ENCODE measurements around the gene CRYBA1.
"Not testable (repeated sequence)": the region's sequence is repeated elsewhere in the genome, so short reads cannot be mapped to it uniquely, and the experiment has no call there.

CRYBA1 gene

GRCh38 chr17:29238133-29238850 lies 8.4 kb upstream of the CRYBA1 start:
- no peak for DNase-seq (ENCODE audit: low spot score)

- no peak for DNase-seq (ENCODE audit: low spot score)
These were observed 6.2 kb upstream of the CRYBA1 start for GRCh38 chr17:29240477-29240876.

- DNase-seq (ENCODE audit: low spot score): no peak
These were observed 5.4 kb upstream of the CRYBA1 start for GRCh38 chr17:29240968-29241963.

GRCh38 chr17:29242051-29242450 lies 4.6 kb upstream of the CRYBA1 start:
- DNase-seq (ENCODE audit: low spot score): no peak

GRCh38 chr17:29242790-29243189 lies 3.9 kb upstream of the CRYBA1 start:
- no peak for DNase-seq (ENCODE audit: low spot score)

- DNase-seq (ENCODE audit: low spot score): no peak
These were observed 2.9 kb upstream of the CRYBA1 start for GRCh38 chr17:29243792-29244191.

GRCh38 chr17:29245401-29245800 lies 1.3 kb upstream of the CRYBA1 start:
- no peak for DNase-seq (ENCODE audit: low spot score)

GRCh38 chr17:29247219-29247618 lies 560 bp downstream of the CRYBA1 start:
- DNase-seq (ENCODE audit: low spot score): no peak

GRCh38 chr17:29248845-29249244 lies 2.2 kb downstream of the CRYBA1 start:
- no peak for DNase-seq (ENCODE audit: low spot score)

- DNase-seq (ENCODE audit: low spot score): no peak
These were observed 4.0 kb downstream of the CRYBA1 start for GRCh38 chr17:29250666-29251065.

GRCh38 chr17:29251184-29251583 lies 4.5 kb downstream of the CRYBA1 start:
- no peak for DNase-seq (ENCODE audit: low spot score)

- DNase-seq (ENCODE audit: low spot score): no peak
These were observed 5.6 kb downstream of the CRYBA1 start for GRCh38 chr17:29252101-29252791.

- DNase-seq (ENCODE audit: low spot score): no peak
These were observed 6.4 kb downstream of the CRYBA1 start for GRCh38 chr17:29253037-29253436.

- DNase-seq (ENCODE audit: low spot score): no peak
These were observed 9.4 kb downstream of the CRYBA1 start for GRCh38 chr17:29255926-29256522.

GRCh38 chr17:29256735-29257466 lies 10.2 kb downstream of the CRYBA1 start:
- no peak for DNase-seq (ENCODE audit: low spot score)

GRCh38 chr17:29257756-29258155 lies 11.1 kb downstream of the CRYBA1 start:
- no peak for DNase-seq (ENCODE audit: low spot score)

GRCh38 chr17:29263916-29264315 lies 17.3 kb downstream of the CRYBA1 start:
- peak; percentile 8 for DNase-seq (ENCODE audit: low spot score)

GRCh38 chr17:29271980-29272379 lies 25.3 kb downstream of the CRYBA1 start:
- DNase-seq (ENCODE audit: low spot score): not testable (repeated sequence)

GRCh38 chr17:29273924-29274323 lies 27.3 kb downstream of the CRYBA1 start:
- no peak for DNase-seq (ENCODE audit: low spot score)

- no peak for DNase-seq (ENCODE audit: low spot score)
These were observed 32.0 kb downstream of the CRYBA1 start for GRCh38 chr17:29278692-29279091.

GRCh38 chr17:29279397-29280070 lies 32.9 kb downstream of the CRYBA1 start:
- no peak for DNase-seq (ENCODE audit: low spot score)
